ENCODE measurements around the gene ZDHHC4. TPM values are rescaled to one million over a fixed set of nuclear protein-coding genes. Genes with fewer than 3 reads are reported as not detected.

ZDHHC4 gene
- total RNA-seq, 3 donors from 2014 or later: 23.6 to 33.5 (median 27.5) TPM

DNA sequence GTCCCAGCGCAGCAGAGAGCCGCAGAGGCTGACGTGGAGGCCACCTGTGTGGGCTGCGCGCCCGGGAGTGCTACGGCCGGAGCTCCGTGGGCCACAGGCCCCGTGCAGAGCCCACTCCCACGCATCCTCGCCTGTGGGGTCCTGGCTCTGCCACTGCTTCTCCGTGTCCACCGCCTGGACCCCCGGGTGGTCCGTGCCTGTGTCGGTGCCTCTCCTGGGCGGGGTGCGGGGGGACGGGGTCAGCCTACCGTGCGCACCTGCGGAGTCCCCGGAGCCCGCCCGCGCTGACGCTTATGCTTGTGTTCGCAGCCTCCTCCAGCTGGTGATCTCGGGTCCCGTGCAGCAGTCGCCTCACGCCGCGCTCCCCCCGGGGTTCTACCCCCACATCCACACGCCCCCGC, 30.4 kb downstream of the ZDHHC4 start:
- DNase-seq: no peak
- Mint-ChIP-seq H3K4me3 (no peak overlapping the region), H3K36me3 (ENCODE audit: insufficient read depth) (peaks cover 14% of the 10 kb centered on the region), H3K27me3 (ENCODE audit: low read depth) (peaks cover 1% of the 10 kb centered on the region), H3K9me3 (no peaks in the 10 kb centered on the region), H3K4me1 (ENCODE audit: low read depth) (peaks cover 2% of the 10 kb centered on the region)
- no peak for ATAC-seq

DNA sequence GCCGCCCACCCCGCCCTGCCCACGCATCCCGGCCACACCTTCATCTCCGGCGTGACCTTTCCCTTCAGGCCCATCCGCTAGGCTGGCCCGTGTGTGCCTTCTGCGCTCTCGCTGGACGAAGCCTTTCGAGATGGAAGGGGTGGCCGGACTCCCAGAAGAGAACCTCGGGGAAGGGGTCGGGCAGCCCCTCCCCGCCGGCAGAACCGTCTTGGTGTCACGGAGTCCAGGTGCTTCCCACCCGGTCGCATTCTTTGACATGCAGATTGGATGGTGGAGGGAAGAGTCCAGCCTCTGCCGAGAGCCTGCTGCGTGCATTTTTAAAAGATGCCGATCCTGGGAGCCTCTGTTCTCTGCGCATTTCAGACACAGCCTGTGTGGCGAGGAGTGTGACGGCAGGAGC, 30.8 kb downstream of the ZDHHC4 start:
- Mint-ChIP-seq H3K27me3 (ENCODE audit: low read depth) (peaks cover 1% of the 10 kb centered on the region), H3K36me3 (ENCODE audit: insufficient read depth) (peaks cover 14% of the 10 kb centered on the region), H3K4me1 (ENCODE audit: low read depth) (peaks cover 2% of the 10 kb centered on the region), H3K9me3 (no peaks in the 10 kb centered on the region), H3K4me3 (no peak overlapping the region)
- DNase-seq (no peak), ATAC-seq (no peak)

DNA sequence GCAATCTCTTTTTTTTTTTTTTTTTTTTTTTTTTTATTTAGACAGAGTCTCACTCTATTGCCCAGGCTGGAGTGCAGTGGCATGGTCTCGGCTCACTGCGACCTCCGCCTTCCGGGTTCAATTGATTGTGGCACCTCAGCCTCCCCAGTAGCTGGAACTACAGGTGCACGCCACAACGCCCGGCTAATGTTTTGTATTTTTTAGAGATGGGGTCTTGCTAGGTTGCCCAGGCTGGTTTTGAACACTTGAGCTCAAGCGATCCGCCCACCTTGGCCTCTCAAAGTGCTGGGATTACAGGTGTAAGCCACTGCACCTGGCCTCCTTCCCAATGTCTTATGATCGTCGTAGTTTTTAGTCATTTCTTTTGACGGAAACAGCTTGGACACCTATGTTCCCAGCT, 31.5 kb downstream of the ZDHHC4 start:
- Mint-ChIP-seq H3K9me3 (no peaks in the 10 kb centered on the region), H3K27me3 (ENCODE audit: low read depth) (peaks cover 1% of the 10 kb centered on the region), H3K36me3 (ENCODE audit: insufficient read depth) (peaks cover 14% of the 10 kb centered on the region), H3K4me1 (ENCODE audit: low read depth) (peaks cover 2% of the 10 kb centered on the region), H3K4me3 (no peak overlapping the region)
- ATAC-seq: no peak
- DNase-seq: no peak

DNA sequence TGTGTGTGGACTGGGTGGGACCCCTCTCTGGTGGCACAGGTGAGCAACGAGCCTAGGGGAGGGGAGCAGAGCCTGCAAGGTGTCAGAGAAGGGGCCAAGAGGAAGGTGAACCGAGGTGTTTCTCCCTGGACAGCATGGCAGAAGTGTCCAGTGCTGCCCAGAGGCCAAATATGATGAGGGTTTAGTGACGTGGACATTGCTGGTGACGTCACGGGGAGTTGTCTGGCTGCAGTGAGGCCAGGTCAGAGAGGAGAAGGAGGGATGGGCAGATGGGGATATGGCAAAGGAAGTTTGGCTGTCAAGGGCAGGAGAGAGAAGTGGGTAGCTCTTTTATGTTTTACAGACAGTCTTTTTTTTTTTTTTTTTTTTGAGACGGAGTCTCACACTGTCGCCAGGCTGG, 35.6 kb downstream of the ZDHHC4 start:
- Mint-ChIP-seq H3K4me3 (no peak overlapping the region), H3K9me3 (no peaks in the 10 kb centered on the region), H3K4me1 (ENCODE audit: low read depth) (peaks cover 5% of the 10 kb centered on the region), H3K27me3 (ENCODE audit: low read depth) (peaks cover 7% of the 10 kb centered on the region), H3K36me3 (ENCODE audit: insufficient read depth) (no peaks in the 10 kb centered on the region)
- DNase-seq: no peak
- no peak for ATAC-seq

GRCh38 chr7:6613706-6614105, 36.5 kb downstream of the ZDHHC4 start:
- ATAC-seq (no peak), DNase-seq (no peak)
- peaks cover 7% of the 10 kb centered on the region for H3K4me1 Mint-ChIP-seq (ENCODE audit: low read depth)
- H3K27me3 Mint-ChIP-seq (ENCODE audit: low read depth): peaks cover 7% of the 10 kb centered on the region
- H3K36me3 Mint-ChIP-seq (ENCODE audit: insufficient read depth): no peaks in the 10 kb centered on the region
- H3K9me3 Mint-ChIP-seq: no peaks in the 10 kb centered on the region
- H3K4me3 Mint-ChIP-seq: no peak overlapping the region

GRCh38 chr7:6614953-6615722, 37.9 kb downstream of the ZDHHC4 start, which contains the start of gene ZNF853:
Gene ZNF853, plus strand, starts transcription at chr7:6615610. Its CDS starts 565 bp downstream, at chr7:6616175.
- Mint-ChIP-seq H3K4me1 (ENCODE audit: low read depth) (peaks cover 15% of the 10 kb centered on the region), H3K27me3 (ENCODE audit: low read depth) (peaks cover 7% of the 10 kb centered on the region), H3K9me3 (no peaks in the 10 kb centered on the region), H3K4me3 (peak within 1 kb of the TSS; percentile 78), H3K36me3 (ENCODE audit: insufficient read depth) (no peaks in the 10 kb centered on the region)
- ATAC-seq (peak; percentile 59 to 65), DNase-seq (no peak)

DNA sequence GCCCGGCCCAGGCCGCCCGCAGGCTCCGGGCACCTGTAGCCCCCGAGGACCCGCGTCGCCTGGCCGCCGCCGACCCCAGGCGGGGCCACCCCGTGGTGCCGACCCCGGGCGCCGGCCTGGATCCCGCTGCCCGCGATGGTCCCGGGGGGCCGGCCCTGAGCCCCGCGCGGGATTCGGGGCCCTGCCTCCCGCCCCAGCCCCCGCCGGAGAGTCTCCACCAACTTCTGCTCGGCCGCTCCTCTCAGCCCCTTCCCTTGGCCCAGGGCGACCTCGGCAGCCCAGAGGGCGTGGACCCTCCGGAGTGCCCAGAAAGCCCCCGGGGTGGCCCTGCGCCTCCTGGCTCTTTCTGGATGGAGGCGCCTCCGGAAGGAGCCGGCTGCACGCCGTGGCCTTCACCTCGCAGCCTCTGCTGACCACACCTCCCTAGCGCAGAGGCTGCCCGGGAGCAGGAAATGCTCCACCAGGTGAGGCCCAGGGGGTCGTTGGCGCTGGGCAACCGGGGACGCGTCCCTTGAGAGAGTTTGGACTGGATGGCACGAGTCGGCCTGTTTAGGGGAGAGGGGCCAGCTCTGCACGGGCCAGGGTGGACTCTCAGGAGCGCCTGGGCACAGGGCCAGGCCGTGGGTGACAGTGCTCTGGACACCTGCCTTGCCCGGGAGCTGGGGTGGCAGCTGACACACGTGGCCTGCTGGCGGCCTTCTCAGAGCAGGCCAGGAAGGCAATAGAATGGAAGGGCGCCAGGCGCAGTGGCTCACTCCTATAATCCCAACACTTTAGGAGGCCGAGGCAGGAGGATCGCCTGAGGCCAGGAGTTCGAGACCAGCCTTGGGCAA, 38.7 kb downstream of the ZDHHC4 start:
- no peak for DNase-seq

DNA sequence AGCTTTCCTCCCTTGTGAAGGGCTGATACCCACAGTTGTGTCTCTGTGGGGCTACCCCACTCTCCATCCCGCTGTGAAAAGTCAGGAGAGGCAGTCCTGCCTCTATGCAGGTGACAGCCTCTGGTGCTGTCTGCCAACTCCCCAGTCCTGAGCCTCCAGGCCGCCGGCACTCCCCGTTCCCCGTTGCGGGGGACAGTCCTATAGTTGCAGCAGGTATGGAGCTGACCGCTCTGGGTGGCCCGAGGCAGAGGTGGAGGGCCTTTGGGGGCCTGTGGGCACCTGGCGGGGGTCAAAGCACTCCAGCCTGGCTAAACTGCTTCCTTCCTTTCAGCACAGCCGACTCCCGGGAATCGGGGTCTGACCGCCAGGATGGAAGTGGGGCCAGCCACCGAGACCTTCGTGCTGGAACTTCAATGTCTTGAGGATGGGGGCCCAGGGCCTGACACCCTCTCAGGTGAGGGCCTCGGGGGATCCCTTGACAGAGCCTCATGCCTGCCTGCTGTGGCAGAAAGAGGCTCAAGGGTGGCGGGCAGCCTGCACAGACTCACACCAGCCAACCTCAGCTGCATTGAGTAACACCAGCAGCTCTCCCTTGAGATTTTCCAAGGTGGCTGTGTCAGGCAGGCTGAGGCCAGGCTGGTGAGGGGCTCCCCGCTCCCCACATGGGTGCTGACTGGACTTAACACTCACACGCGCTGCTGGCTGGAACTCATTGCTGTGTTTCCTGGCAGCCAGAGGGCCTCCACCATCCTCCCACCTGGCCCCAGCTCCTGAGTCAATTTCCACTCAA, 39.8 kb downstream of the ZDHHC4 start:
- peaks cover 31% of the 10 kb centered on the region for H3K4me1 Mint-ChIP-seq (ENCODE audit: low read depth)
- H3K36me3 Mint-ChIP-seq (ENCODE audit: insufficient read depth): peaks cover 7% of the 10 kb centered on the region
- peaks cover 5% of the 10 kb centered on the region for H3K27me3 Mint-ChIP-seq (ENCODE audit: low read depth)
- peak overlapping the region; percentile 58 for H3K4me3 Mint-ChIP-seq
- no peaks in the 10 kb centered on the region for H3K9me3 Mint-ChIP-seq
- DNase-seq (no peak), ATAC-seq (no peak)

More for the DNA sequence above, 38.7 kb downstream of the ZDHHC4 start:
- H3K27me3 Mint-ChIP-seq (ENCODE audit: low read depth): peaks cover 7% of the 10 kb centered on the region
- no peaks in the 10 kb centered on the region for H3K9me3 Mint-ChIP-seq
- peak; percentile 35 to 46 for ATAC-seq
- H3K36me3 Mint-ChIP-seq (ENCODE audit: insufficient read depth): no peaks in the 10 kb centered on the region
- peak overlapping the region; percentile 64 for H3K4me3 Mint-ChIP-seq
- peaks cover 21% of the 10 kb centered on the region for H3K4me1 Mint-ChIP-seq (ENCODE audit: low read depth)

GRCh38 chr7:6618621-6619020, 41.4 kb downstream of the ZDHHC4 start:
- Mint-ChIP-seq H3K36me3 (ENCODE audit: insufficient read depth) (peaks cover 7% of the 10 kb centered on the region), H3K9me3 (no peaks in the 10 kb centered on the region), H3K27me3 (ENCODE audit: low read depth) (peaks cover 5% of the 10 kb centered on the region), H3K4me1 (ENCODE audit: low read depth) (peaks cover 37% of the 10 kb centered on the region), H3K4me3 (no peak overlapping the region)
- ATAC-seq (no peak), DNase-seq (no peak)

- H3K4me1 Mint-ChIP-seq (ENCODE audit: low read depth): peaks cover 43% of the 10 kb centered on the region
- peaks cover 7% of the 10 kb centered on the region for H3K36me3 Mint-ChIP-seq (ENCODE audit: insufficient read depth)
- no peak overlapping the region for H3K4me3 Mint-ChIP-seq
- no peak for ATAC-seq
- no peak for DNase-seq
- no peaks in the 10 kb centered on the region for H3K9me3 Mint-ChIP-seq
- peaks cover 2% of the 10 kb centered on the region for H3K27me3 Mint-ChIP-seq (ENCODE audit: low read depth)
Observed at GRCh38 chr7:6619961-6620360, 42.7 kb downstream of the ZDHHC4 start.

- Mint-ChIP-seq H3K4me3 (peak overlapping the region; percentile 45), H3K9me3 (no peaks in the 10 kb centered on the region), H3K36me3 (ENCODE audit: insufficient read depth) (peaks cover 7% of the 10 kb centered on the region), H3K4me1 (ENCODE audit: low read depth) (peaks cover 43% of the 10 kb centered on the region), H3K27me3 (ENCODE audit: low read depth) (peaks cover 2% of the 10 kb centered on the region)
- DNase-seq (no peak), ATAC-seq (no peak)
Observed at GRCh38 chr7:6621195-6622133, 44.2 kb downstream of the ZDHHC4 start.

- H3K36me3 Mint-ChIP-seq (ENCODE audit: insufficient read depth): peaks cover 7% of the 10 kb centered on the region
- no peaks in the 10 kb centered on the region for H3K9me3 Mint-ChIP-seq
- H3K4me1 Mint-ChIP-seq (ENCODE audit: low read depth): peaks cover 43% of the 10 kb centered on the region
- H3K27me3 Mint-ChIP-seq (ENCODE audit: low read depth): no peaks in the 10 kb centered on the region
- DNase-seq: no peak
- no peak overlapping the region for H3K4me3 Mint-ChIP-seq
- no peak for ATAC-seq
Observed at GRCh38 chr7:6622134-6622710, 45.0 kb downstream of the ZDHHC4 start.

- no peaks in the 10 kb centered on the region for H3K9me3 Mint-ChIP-seq
- H3K36me3 Mint-ChIP-seq (ENCODE audit: insufficient read depth): peaks cover 7% of the 10 kb centered on the region
- H3K4me3 Mint-ChIP-seq: peak overlapping the region; percentile 54
- DNase-seq (no peak), ATAC-seq (peak; percentile 68 to 78)
- peaks cover 39% of the 10 kb centered on the region for H3K4me1 Mint-ChIP-seq (ENCODE audit: low read depth)
- no peaks in the 10 kb centered on the region for H3K27me3 Mint-ChIP-seq (ENCODE audit: low read depth)
Observed at GRCh38 chr7:6623589-6624245, 46.5 kb downstream of the ZDHHC4 start.

Data from activated T-cell treated with anti-CD3 and anti-CD28 coated beads, Interleukin-2, amount 50 U/mL, for 4 hours (primary cell).